Stomach (tissue), 4 donors: ENCODE results near the gene ENAH.

Source experiments
- CTCF ChIP-seq, 7 experiments: fragments of 450-650 bp in 4 of 7; fragments of 200-600 bp in 3 of 7; sonication (generic) in 3 of 7; IDR thresholded peaks; one replicate each; pipeline ENCODE4 v1.5.1; 2016 to 2019; ENCODE audit warnings: antibody characterized with exemption in 7 of 7, control low read depth in 2 of 7, mild to moderate bottlenecking in 1 of 7
- EP300 ChIP-seq: sonication (generic); formaldehyde crosslinking; IDR thresholded peaks from one replicate; pipeline ENCODE4 v1.6.1; 2017; ENCODE audit warnings: antibody characterized with exemption
- POLR2A ChIP-seq, 4 donors: fragments of 450-650 bp; IDR thresholded peaks; one replicate each; pipeline ENCODE4 v1.6.1; 2016; ENCODE audit warnings: antibody characterized with exemption in 4 of 4, control low read depth in 2 of 4, mild to moderate bottlenecking in 1 of 4, moderate library complexity in 1 of 4
- POLR2AphosphoS5 ChIP-seq, 3 donors: sonication (generic); formaldehyde crosslinking; IDR thresholded peaks; one replicate each; pipeline ENCODE4 v1.6.1; 2016; ENCODE audit warnings: antibody characterized with exemption in 3 of 3

GRCh38 chr1:225511828-225512381 is 141.0 kb downstream of the ENAH start:
- TF ChIP-seq CTCF (IDR thresholded peaks at IDR 0.05) (no peak), EP300 (no peak), POLR2A (IDR thresholded peaks at IDR 0.05) (no peak), POLR2AphosphoS5 (IDR thresholded peaks at IDR 0.05) (no peak)
